SW 1271 (cell line): ENCODE measurements around the gene F13A1.
A peak's percentile ranks its signal among the peaks of the same experiment; 100 is the strongest.

Source experiments
- DNase-seq, 2 experiments: peaks; one replicate each; lab custom pipeline; 2025; lab: John Stamatoyannopoulos, UW

Gene F13A1

GRCh38 chr6:6243846-6244245 lies 76.6 kb downstream of the F13A1 start:
- no peak for DNase-seq

DNA sequence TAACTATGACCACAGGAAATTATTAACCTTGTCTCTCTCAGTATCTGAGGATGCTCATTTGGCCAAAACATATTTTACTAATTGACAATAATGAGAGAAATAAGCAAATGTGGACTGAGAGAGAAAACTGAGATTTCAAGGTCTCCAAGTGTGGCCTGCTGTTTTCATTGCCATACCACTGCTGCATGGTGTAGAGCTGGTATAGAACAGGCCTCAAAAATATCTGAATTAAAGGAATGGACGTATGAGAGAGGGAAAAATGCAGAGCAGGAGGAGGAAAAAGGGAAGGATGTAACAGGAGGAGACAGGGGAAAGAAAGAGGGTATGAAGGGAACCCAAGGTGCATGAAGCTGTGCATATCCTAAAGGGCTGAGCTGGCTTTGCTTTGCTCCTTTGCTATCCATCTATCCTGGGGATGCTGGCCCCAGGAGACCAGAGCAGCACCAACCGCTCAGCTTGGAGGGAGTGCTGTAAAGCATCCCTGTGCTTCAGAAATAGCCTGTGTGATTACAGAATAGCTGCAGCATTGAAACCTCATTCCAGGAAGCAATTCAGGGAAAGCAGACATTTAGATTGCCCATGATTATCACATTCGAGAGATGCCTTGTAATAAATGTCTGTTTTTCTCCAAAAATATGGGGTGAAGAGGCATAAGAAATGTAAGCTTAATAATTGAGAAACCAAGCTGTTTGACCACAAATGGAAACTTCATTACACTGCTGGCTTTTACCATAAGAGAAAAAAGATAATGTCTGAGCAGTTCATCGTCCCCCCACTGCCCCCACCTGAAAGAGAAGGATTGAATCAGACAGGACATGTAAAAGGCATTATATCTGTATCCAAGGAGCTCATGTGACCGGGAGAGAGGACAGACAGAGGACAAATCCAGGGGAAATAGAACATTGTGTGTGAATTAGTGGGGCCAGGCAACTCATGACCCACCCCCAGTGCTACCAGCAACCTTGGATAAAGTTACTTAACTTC lies 80.6 kb downstream of the F13A1 start:
- DNase-seq: no peak

DNA sequence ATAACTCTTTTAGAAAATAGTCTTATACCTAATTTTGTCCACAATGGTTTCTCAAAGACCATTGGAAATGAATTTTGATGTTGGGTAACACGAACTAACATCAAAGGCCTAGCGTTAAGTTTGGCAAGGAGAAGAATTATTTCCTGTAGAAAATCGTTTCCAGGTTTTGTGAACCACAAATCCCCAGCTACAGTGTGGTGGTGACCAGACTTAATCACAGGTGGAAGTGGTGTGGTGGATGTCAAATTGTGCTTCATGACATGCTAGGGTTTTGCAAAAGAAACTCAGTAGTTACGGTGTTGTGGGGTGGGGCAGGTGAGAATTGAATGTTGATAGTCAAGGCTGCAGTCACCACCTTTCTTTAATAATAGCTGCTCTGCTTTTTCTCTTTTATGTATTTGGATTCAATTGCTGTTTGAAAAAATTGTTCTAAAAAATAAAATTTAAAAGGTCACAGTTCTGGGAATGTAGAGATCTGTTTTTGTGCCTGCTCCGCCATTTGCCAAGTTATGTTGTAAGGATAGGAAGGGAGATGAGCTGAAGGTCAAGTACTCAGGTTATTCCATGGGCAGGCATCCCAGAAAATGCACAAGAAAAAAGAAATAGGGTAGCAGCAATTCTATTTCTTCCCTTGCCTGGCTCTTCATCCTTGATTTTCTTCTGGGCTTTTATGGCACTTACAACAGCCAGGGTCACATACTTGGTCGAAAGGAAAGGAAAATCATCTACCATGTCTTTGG lies 83.6 kb downstream of the F13A1 start:
- no peak for DNase-seq

GRCh38 chr6:6235786-6236185 lies 84.7 kb downstream of the F13A1 start:
- no peak for DNase-seq

DNA sequence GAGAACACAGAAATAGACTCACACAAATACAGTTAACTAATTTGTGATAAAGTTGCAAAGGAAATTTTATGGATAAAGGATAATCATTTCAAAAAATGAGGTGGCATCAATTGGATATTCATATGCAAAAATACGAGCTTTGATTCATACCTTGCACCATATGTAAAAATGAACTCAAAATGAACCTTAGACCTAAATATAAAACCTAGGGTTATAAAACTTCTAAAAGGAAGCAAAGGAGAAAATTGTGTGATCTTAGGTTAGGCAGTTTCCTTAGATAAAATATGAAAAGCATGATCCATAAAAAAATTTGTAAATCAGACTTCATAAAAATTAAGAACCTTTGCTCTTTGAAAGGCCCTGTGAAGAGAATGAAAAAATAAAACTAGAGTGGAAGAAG lies 85.5 kb downstream of the F13A1 start:
- no peak for DNase-seq

DNA sequence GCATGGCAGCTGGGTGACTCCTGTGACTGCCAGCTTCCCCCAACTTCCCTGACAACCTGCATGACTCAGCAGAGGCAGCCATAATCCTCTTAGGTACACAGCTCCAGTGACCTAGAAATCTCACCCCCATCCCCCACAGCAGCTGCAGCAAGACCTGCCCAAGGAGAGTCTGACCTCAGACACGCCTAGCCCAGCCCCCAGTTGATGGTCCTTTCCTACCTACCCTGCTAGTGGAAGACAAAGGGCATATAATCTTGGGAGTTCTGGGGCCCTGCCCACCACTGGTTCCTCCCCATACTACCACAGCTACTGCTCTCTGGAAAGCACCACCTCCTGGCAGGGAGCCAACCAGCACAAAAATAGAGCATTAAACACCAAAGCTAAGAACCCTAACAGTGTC lies 90.2 kb downstream of the F13A1 start:
- DNase-seq: no peak

DNA sequence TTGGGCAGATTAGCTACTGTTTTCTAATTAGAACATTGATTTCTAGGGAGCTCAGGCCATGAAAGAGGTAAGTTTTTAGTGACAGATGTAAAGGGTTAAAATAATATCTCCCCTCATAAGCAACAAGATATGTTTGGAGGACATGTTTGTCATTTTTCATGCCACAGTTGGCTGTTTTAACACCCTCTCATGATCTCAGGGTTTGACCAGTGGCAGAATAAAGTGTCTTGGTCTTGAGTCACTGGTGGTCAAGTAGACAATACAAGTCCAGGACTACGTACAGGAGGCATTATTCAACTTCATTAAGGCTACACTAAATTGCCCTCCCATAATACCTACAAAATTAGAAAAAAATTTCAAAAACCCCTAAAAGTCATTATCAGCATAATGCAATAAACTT lies 92.6 kb downstream of the F13A1 start:
- DNase-seq: no peak

DNA sequence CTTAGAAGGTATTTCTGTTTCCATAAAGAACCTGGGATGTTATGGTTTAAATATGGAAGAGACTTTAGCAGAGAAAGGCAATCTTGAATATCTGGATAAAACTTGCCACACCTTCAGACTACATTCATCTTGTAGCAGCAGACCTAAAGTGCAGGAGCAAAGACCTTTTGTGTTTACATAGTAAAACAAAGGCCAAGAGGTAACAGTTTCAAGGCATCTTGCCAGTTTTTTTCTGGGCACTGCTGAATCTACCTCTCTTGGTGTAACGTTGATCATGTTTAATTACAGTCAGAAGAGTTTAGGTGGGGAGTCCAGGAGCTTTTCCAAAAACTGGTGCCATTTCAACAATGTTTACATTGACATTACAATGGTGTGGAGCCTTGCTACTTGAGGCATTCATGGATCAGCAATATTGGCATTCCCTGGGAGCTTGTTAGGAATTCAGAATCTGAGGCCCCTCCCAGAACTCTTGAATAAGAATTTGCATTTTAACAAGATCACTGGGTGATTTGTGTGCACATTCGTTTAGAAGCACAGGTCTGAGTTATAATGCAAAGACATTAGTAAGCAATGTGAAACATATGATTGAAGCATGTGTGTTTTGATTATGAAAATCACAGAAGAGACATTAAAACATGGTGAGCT lies 94.5 kb downstream of the F13A1 start:
- DNase-seq: no peak

DNA sequence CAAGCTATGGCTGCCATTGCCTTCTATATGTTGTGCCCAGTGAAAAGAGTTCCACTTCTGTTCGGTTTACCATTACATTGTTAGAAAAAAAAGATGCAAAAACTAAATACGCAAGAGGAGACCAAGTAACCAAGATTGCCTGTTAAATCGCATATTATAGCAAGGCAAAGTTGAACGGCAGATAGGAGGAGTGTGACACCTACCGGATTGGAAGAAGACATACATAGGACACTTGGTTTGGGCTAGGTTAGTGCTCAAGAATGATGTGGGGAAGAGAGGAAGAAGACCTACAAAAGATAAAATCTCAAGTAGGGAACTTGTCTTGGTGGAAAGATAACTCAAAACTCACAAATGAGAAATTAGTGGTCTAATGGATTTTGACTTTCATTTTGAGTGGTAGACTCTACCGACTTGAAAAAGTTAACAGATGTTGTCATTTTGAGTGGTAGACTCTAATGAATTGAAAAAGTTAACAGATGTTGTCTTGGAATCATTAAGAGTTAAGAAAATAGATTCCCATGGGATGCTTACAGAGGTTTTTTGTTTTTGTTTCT lies 95.5 kb downstream of the F13A1 start:
- DNase-seq: no peak

DNA sequence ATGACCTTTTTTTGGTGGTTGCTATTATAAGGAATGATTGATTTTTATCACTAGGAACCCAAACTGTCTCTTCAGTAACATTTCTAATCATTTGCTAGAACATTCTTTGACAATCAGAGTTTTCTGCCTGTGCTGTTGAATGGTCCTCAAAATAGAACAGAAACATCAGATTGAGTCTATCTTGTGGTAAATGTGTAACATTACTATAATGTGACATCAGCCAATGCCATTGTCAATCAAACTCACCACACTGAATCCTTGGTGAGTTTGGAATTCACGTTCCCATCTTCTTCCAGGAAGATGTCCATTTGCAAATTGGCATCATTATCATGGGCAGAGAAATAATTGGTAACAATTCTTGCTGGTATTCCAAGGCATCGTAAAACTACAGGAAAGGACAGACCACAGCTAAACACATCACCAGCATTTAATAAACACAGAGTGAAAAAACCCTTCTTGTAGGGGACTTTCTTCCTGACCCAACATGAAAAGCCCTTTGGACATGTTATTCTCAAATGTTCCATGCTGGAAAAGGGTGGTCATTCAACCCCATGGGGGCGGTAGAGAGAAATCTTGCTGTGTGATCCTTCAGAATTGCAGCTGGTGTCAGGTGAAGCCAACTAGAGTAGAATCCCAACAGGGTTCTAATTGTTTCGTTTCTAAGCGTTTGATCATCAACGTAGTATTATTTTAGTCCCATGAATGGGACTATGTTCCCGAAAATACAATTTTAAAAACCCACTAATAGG lies 98.5 kb downstream of the F13A1 start:
- no peak for DNase-seq

- peak in 1 of 2 experiments; percentile 7 for DNase-seq
Observed at GRCh38 chr6:6220718-6221117, 99.7 kb downstream of the F13A1 start.

DNA sequence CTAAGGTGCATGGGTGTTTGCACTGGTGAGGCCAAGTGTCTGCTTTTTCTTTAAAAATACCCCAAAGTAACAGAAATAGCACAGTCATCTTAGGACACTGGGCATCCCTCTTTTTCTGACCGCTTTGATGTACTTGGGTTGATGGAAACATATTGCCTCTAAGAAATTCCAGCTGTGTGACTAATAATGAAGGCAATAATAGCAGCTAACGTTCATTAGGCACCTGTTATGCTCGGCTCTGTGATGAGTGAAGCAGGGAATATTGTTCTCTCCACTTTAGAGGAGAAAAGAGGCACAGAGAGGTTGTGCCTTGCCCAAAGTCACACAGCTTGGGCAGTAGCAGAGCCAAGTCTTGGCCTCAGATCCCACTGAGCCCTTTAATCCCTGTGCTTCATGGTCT lies 100.7 kb downstream of the F13A1 start:
- DNase-seq: no peak

DNA sequence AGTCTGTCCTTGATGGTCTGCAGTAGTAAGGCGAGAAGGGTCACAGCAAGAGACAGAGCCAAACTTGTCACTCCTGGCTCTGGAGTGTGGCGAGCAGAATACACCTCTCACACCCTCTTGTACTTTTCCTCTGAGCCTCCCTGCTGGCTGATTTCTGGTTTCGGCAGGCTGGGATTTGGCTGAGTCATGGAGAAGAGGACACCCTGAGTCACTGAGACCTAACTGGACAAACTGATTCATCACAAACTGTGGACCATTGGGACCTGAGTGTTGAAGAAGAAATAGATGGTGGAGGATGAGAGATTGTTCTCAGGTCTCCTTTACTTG lies 101.7 kb downstream of the F13A1 start:
- DNase-seq: no peak

GRCh38 chr6:6217855-6218758 lies 102.4 kb downstream of the F13A1 start:
- DNase-seq: no peak

DNA sequence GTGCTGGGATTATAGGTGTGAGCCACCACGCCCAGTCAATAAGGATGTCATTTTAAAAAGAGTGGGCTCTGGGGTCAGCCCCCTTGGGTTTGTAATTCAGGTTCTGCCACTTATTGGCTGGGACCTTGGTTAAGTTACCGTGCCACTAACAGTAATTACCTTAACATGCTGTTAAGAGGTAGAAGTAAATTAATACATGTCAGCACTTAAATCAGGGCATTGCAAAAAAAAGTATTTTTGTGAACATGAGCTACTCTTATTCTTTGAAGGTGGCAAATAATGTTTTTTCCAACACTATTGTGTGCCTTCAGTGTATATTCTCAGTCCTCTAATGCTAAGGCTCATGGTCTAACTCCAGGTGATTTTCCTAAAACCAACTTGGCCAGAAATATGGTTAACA lies 109.5 kb downstream of the F13A1 start:
- DNase-seq: no peak

DNA sequence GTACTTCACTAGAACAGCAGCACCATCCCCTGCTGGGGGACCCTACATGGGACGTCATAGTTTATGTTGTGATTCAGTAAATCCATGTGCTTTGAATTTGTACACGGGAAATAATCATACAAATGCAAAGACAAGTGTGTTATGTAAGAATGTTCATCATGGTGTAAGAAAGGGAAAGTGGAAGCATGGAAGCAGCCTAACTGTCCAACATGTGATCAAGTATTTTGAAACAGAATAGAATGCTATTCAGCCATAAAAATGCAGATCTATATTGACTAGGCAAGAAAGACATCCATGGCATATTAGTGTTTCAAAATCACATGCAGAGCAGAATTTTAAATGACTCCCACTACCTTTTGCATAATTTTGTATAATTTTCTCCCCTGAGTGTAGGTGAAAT lies 117.6 kb downstream of the F13A1 start:
- DNase-seq: no peak

DNA sequence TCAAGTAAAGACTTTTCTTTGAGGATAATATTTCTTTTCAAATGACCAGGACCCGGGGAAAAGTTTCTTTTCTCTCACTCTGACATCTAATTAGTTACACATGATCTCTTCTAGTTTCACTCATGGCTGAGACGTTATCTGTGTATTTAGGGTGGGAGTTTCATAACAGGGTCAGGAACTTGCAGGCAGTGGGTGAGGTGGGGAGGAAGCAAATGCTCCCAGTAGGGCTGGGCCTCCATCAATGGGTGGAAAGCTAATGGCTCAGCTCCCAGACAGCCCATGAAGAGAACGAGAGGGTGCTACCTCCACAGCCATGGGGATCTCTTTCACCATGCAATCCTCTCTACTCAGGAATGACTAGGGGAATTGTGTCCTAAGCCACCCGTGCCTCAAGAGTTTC lies 119.3 kb downstream of the F13A1 start:
- DNase-seq: no peak

DNA sequence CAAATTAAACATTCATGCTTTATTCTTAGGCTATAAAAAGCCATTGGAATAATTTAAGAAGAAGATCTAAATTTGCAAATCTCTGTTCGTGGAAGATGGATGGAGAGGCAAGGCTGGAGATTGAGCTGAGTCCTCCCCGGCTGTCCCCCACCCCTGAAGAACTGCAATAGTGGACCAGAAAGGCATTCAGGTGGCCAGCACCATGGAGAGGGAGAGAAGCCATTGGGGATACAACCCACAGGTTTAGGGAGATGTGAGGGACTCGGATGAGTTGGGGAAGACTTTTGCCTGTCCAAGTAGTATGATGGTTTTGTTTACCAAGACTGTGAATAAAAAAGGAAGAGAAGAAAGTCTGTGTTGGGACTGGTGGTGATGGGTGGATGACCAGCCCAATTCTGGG lies 120.8 kb downstream of the F13A1 start:
- no peak for DNase-seq

DNA sequence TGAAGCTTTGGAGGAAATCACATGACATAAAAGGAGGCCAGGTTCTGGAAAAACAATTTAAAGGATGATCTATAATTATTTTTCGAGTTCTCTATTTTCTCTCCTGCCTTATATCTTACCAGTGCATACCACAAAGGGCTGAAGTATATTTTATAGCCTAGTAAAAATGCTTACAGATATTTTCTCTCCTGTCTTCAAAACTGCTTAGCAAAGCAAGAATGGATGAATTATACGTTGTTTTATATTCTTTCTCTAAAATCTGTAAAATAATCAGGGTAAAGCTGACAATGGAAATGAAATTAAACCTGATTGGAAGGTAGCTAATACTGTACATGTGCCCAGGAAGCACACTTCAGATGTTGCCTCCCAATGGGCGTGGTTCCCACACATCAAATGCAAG lies 123.7 kb downstream of the F13A1 start:
- DNase-seq: no peak

DNA sequence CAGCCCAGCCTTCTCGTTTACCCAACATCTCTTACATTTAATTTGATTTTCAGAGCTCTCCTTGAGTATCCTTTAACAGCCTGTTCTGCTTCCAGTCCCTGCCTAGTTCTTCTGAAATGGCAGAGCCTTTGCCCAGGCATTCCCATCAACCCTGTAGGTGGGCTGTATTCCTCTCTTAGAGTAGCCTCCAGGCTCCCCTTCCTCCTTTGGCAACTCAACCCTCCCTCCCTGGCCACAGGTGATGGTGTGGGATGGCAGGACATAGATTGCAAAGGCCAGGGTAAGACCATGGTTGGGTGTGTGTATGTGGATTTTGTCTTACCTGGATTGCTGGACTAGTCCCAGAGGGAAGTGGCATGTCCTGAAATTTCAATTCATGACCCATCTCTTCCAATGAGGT lies 125.4 kb downstream of the F13A1 start:
- DNase-seq: no peak

DNA sequence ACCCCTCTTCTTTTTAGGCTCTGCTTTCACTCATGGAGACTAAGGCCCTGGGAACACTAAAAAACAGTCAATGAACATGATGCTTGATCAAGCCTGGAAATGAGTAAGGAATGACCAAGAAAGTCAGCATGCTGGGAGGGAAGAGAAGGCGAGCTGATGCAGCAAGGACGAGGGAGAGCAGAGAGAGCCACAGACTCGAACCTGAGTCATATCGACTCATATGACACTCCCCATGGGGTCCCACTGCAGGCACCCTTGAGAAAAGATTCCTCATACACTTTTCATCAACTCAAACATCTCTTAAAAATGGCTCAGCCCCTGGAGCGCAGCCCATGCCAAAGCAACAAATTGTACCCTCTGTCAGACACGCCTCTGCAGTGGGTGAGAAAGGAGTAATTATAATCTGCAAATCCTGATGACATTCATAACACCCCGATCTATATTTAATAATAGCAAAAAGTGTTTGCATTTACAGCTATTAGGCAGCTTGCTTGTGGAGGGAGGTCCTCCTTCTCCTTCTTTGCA lies 127.2 kb downstream of the F13A1 start:
- DNase-seq: no peak
